Measurements from ENCODE around the gene AMDHD2. TPM values are rescaled to one million over a fixed set of nuclear protein-coding genes. Genes with fewer than 3 reads are reported as not detected.

The AMDHD2 gene
- total RNA-seq, 2 donors from 2014 or later: 19.4 to 31.6 TPM

- DNase-seq: no peak
- peak overlapping the region; percentile 24 for H3K4me3 ChIP-seq
- H3K9ac ChIP-seq (ENCODE audit: low read depth in 2 of 2, low read length in 2 of 2): peak overlapping the region; percentile 26 to 48
- peaks cover 33% of the 10 kb centered on the region for H3K4me1 ChIP-seq
- no peak for TF ChIP-seq CTCF (IDR thresholded peaks at IDR 0.05)
- no peaks in the 10 kb centered on the region for H3K36me3 ChIP-seq
- H3K27ac ChIP-seq: peak overlapping the region; percentile 79
- H3K27me3 ChIP-seq: no peaks in the 10 kb centered on the region
- H3K9me3 ChIP-seq: no peaks in the 10 kb centered on the region
- intact Hi-C loops (cut with DNase I): loop anchor here (10.0 kb wide), 1 partner anchor 314 kb away; the partner anchor contains the start of gene MLST8
Measured at GRCh38 chr16:2518823-2519710, 1.1 kb upstream of the AMDHD2 start.

GRCh38 chr16:2519711-2520080 is 475 bp upstream of the AMDHD2 start:
- H3K9ac ChIP-seq (ENCODE audit: low read depth in 2 of 2, low read length in 2 of 2): peak overlapping the region in 1 of 2 donors; percentile 48

GRCh38 chr16:2520784-2521531 is 787 bp downstream of the AMDHD2 start:
- Histone ChIP-seq H3K9ac (ENCODE audit: low read depth in 2 of 2, low read length in 2 of 2) (peak overlapping the region; percentile 65 to 76), H3K9me3 (no peaks in the 10 kb centered on the region), H3K36me3 (no peaks in the 10 kb centered on the region), H3K27ac (peak overlapping the region; percentile 18), H3K4me3 (peak overlapping the region; percentile 60), H3K4me1 (peaks cover 37% of the 10 kb centered on the region), H3K27me3 (no peaks in the 10 kb centered on the region)
- TF ChIP-seq CTCF (IDR thresholded peaks at IDR 0.05): no peak
- intact Hi-C loops (cut with DNase I): no loop called here
- DNase-seq: no peak

More at GRCh38 chr16:2519711-2520080, 475 bp upstream of the AMDHD2 start:
- Histone ChIP-seq H3K4me3 (peak overlapping the region; percentile 24), H3K27me3 (no peaks in the 10 kb centered on the region), H3K4me1 (peaks cover 37% of the 10 kb centered on the region), H3K9me3 (no peaks in the 10 kb centered on the region), H3K27ac (peak overlapping the region; percentile 79), H3K36me3 (no peaks in the 10 kb centered on the region)
- TF ChIP-seq CTCF (IDR thresholded peaks at IDR 0.05): no peak
- no peak for DNase-seq
- intact Hi-C loops (cut with DNase I): loop anchor here (10.0 kb wide), 1 partner anchor 315 kb away; the partner anchor contains the start of gene MLST8

GRCh38 chr16:2523801-2524231 is 3.6 kb downstream of the AMDHD2 start:
- Histone ChIP-seq H3K36me3 (peaks cover 4% of the 10 kb centered on the region), H3K27me3 (no peaks in the 10 kb centered on the region), H3K27ac (no peak overlapping the region), H3K9ac (ENCODE audit: low read depth in 2 of 2, low read length in 2 of 2) (no peak overlapping the region), H3K4me3 (no peak overlapping the region), H3K9me3 (no peaks in the 10 kb centered on the region), H3K4me1 (peaks cover 16% of the 10 kb centered on the region)
- peak; percentile 67 for DNase-seq
- intact Hi-C loops (cut with DNase I): no loop called here
- no peak for TF ChIP-seq CTCF (IDR thresholded peaks at IDR 0.05)

GRCh38 chr16:2524339-2524938 is 4.3 kb downstream of the AMDHD2 start:
- no peak overlapping the region for H3K4me3 ChIP-seq
- intact Hi-C loops (cut with DNase I): no loop called here
- H3K27me3 ChIP-seq: no peaks in the 10 kb centered on the region
- DNase-seq: no peak
- peaks cover 10% of the 10 kb centered on the region for H3K4me1 ChIP-seq
- H3K9ac ChIP-seq (ENCODE audit: low read depth in 2 of 2, low read length in 2 of 2): no peak overlapping the region
- peaks cover 4% of the 10 kb centered on the region for H3K36me3 ChIP-seq
- no peaks in the 10 kb centered on the region for H3K9me3 ChIP-seq
- no peak overlapping the region for H3K27ac ChIP-seq
- no peak for TF ChIP-seq CTCF (IDR thresholded peaks at IDR 0.05)

Data from colonic mucosa (tissue), 4 donors.